ENCODE measurements around the gene KCNIP1. TPM values are rescaled to one million over a fixed set of nuclear protein-coding genes. Genes with fewer than 3 reads are reported as not detected.

The KCNIP1 gene
- total RNA-seq, 4 donors from 2014 or later, result not detected

DNA sequence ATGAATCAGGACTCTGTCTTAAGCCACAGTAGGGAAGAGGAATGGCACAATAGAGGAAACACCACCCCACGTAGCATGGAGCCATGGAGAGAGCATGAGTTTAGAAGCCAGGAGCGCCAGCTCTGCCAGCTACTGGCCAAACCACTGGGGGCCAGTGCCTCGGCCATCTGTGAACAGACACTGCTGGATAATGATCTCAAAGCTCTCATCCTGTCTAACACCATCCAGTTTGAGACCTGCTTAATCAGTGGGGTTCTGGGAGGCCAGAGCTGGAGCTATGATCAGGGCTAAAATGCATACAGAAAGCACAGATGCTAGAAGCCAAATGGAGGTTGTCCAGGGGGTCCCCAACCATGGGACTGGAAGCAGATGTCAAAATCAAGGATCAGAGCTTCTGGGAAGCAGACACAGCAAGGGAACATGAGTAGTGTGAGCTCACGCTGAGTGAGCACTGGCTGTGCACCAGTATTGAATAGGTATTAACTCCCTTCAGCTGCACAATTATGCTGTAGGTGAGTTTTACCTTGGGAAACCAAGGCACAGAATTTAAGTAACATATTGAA, 92.7 kb downstream of the KCNIP1 start:
- WGBS, 2 donors, result 84 to 92% methylated on average over 2 to 4 of the region's 4 CpGs
- intact Hi-C loops (cut with DNase I), result no loop called here
- Histone ChIP-seq H3K4me3 (no peak overlapping the region), H3K9me3 (no peaks in the 10 kb centered on the region), H3K36me3 (no peaks in the 10 kb centered on the region), H3K4me1 (peaks cover 0 to 15% (median 8%) of the 10 kb centered on the region in 3 donors), H3K27me3 (peaks cover 0 to 21% (median 0%) of the 10 kb centered on the region in 4 donors), H3K27ac (no peak overlapping the region)
- no peak for TF ChIP-seq POLR2A (IDR thresholded peaks at IDR 0.05)
- TF ChIP-seq, protein P1, sequence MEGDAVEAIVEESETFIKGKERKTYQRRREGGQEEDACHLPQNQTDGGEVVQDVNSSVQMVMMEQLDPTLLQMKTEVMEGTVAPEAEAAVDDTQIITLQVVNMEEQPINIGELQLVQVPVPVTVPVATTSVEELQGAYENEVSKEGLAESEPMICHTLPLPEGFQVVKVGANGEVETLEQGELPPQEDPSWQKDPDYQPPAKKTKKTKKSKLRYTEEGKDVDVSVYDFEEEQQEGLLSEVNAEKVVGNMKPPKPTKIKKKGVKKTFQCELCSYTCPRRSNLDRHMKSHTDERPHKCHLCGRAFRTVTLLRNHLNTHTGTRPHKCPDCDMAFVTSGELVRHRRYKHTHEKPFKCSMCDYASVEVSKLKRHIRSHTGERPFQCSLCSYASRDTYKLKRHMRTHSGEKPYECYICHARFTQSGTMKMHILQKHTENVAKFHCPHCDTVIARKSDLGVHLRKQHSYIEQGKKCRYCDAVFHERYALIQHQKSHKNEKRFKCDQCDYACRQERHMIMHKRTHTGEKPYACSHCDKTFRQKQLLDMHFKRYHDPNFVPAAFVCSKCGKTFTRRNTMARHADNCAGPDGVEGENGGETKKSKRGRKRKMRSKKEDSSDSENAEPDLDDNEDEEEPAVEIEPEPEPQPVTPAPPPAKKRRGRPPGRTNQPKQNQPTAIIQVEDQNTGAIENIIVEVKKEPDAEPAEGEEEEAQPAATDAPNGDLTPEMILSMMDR (IDR thresholded peaks at IDR 0.05), result no peak
- DNase-seq, result no peak

DNA sequence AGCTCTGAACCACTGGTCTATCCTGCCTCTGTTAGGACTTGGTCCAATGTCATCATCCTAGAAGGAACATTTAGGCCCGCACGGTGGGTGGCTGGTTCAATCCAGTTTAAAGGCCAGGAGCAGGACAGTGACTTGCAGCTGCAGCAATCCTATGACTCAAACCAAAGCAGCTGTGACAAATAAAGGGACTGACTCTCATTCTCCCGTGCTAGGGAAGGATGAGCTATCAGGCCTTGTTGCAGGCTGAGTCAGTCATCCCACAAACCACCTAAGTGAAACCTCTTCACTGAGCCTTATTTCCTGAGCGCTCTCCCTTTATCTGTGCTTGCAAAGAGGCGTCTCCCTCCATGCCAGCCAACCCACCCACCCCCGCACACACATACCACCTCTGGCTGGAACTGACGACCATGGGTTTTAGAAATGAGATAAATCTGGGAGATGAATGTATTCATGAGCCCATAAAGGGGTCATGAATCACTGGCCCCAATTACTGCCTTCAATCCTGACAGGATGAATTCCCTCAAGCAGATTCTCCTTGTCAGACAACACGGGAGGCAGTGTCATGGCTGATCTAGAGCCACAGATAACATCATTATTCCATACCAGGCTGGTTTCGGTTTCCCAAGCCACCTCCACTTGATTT, 93.4 kb downstream of the KCNIP1 start:
- DNase-seq, result no peak
- H3K27me3 ChIP-seq, result peaks cover 0 to 27% (median 0%) of the 10 kb centered on the region in 4 donors
- H3K9me3 ChIP-seq, result no peaks in the 10 kb centered on the region
- no peaks in the 10 kb centered on the region for H3K36me3 ChIP-seq
- peak overlapping the region in 1 of 4 donors; percentile 33 for H3K27ac ChIP-seq
- no peak for TF ChIP-seq POLR2A (IDR thresholded peaks at IDR 0.05)
- TF ChIP-seq, protein P1 (IDR thresholded peaks at IDR 0.05), result no peak
- no peak overlapping the region for H3K4me3 ChIP-seq
- WGBS, 2 donors, result 37 to 40% methylated on average over 8 of the region's 9 CpGs
- peaks cover 0 to 15% (median 8%) of the 10 kb centered on the region in 3 donors for H3K4me1 ChIP-seq
- intact Hi-C loops (cut with DNase I), result no loop called here

DNA sequence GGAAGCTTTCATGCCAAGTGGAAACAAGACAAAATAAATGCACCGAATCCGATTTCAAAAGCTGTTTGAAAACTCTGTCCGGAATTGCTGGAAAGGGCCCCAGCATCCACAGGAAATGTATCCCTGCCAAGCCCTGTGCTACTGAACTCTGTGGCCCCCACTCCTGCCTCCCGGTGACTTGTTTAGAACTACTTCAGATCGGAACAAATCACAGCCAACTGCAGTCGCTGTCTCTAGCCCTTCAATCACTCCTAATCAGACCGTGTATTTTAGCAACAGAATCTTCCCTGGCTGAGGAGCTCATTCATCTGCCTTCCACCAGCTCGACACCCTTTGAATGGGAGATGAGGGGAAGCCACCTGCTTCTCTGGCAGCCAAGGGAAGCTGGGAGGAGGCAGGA, 94.1 kb downstream of the KCNIP1 start:
- H3K36me3 ChIP-seq, result no peaks in the 10 kb centered on the region
- intact Hi-C loops (cut with DNase I), result no loop called here
- H3K27me3 ChIP-seq, result peaks cover 0 to 28% (median 0%) of the 10 kb centered on the region in 4 donors
- 10 to 21% methylated on average over 5 to 8 of the region's 8 CpGs for WGBS, 2 donors
- DNase-seq, result no peak
- H3K27ac ChIP-seq, result peak overlapping the region in 2 of 4 donors; percentile 16 to 33
- TF ChIP-seq POLR2A (IDR thresholded peaks at IDR 0.05), result no peak
- TF ChIP-seq, protein P1 (IDR thresholded peaks at IDR 0.05), result no peak
- peaks cover 0 to 15% (median 8%) of the 10 kb centered on the region in 3 donors for H3K4me1 ChIP-seq
- H3K4me3 ChIP-seq, result no peak overlapping the region
- no peaks in the 10 kb centered on the region for H3K9me3 ChIP-seq

DNA sequence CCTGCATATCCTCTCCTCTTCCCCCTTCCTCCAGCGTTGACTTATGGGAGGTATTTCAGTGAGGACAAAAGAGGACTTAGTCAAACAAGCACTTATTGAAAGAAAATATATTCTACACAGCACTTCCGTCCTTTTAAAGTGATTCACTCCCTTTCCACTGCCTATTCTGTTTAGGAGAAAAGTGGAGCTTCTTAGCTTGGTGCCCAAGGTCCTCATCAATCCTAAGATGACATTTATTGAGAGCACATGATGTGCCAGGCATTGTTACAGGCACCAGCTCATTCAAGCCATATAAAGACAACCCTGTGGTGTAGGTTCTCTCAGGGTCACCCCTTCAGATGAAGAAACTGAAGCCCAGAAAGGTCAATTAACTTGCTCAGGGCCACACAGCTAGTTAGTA, 95.9 kb downstream of the KCNIP1 start:
- intact Hi-C loops (cut with DNase I), result no loop called here
- no peak overlapping the region for H3K27ac ChIP-seq
- DNase-seq, result no peak
- no peaks in the 10 kb centered on the region for H3K36me3 ChIP-seq
- H3K4me3 ChIP-seq, result no peak overlapping the region
- TF ChIP-seq, protein P1 (IDR thresholded peaks at IDR 0.05), result no peak
- no peak for TF ChIP-seq POLR2A (IDR thresholded peaks at IDR 0.05)
- peaks cover 0 to 34% (median 0%) of the 10 kb centered on the region in 4 donors for H3K27me3 ChIP-seq
- no peaks in the 10 kb centered on the region for H3K9me3 ChIP-seq
- peaks cover 0 to 15% (median 8%) of the 10 kb centered on the region in 3 donors for H3K4me1 ChIP-seq
- WGBS, 2 donors, result 29 to 51% methylated on average over 1 to 2 of the region's 2 CpGs

DNA sequence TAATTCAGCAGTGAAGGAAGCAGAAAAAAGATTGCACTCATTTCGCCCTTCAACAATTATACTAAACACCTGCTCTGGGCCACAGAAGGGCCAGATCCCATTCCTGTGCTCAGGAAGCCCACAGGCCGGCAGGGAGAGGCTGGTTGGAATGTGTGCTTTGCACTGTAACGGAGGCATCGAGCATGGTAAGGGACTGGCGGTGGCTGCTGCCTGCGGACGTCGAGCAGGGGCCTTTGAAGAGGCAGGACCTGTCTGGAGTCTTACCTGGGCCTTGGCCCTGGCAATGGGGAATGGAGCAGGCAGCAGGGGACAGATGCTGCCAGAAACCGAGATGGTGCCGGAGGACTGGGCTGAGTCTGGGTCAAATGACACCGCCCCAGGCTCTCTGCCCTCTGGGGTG, 97.8 kb downstream of the KCNIP1 start:
- peaks cover 0 to 34% (median 0%) of the 10 kb centered on the region in 4 donors for H3K27me3 ChIP-seq
- WGBS, 2 donors, result 65 to 78% methylated on average over 11 of the region's 11 CpGs
- no peak overlapping the region for H3K4me3 ChIP-seq
- no peak for TF ChIP-seq POLR2A (IDR thresholded peaks at IDR 0.05)
- TF ChIP-seq, protein P1 (IDR thresholded peaks at IDR 0.05), result no peak
- intact Hi-C loops (cut with DNase I), result no loop called here
- no peaks in the 10 kb centered on the region for H3K36me3 ChIP-seq
- no peak overlapping the region for H3K27ac ChIP-seq
- H3K4me1 ChIP-seq, result peaks cover 0 to 15% (median 8%) of the 10 kb centered on the region in 3 donors
- no peaks in the 10 kb centered on the region for H3K9me3 ChIP-seq
- DNase-seq, result no peak

Data from esophagus squamous epithelium (tissue), 5 donors.